ENCODE results near the gene KLHL33. TPM values are rescaled to one million over a fixed set of nuclear protein-coding genes. Genes with fewer than 3 reads are reported as not detected.

Gene KLHL33
- total RNA-seq: 0.32 and 0.49 TPM in 2 replicates

GRCh38 chr14:20435582-20436362 lies at the start of gene KLHL33:
TSS of gene KLHL33 (minus strand) at chr14:20436166. CDS start at chr14:20435811, 355 bp downstream.

GRCh38 chr14:20469242-20469889 lies 33.4 kb upstream of the KLHL33 start, which contains the start of gene PNP:
TSS of gene PNP (plus strand) at chr14:20469406. CDS start at chr14:20469525, 119 bp downstream.

GRCh38 chr14:20461225-20462141 lies 25.5 kb upstream of the KLHL33 start, which contains the start of gene PIP4P1:
TSS of gene PIP4P1 (minus strand) at chr14:20461434. CDS start at chr14:20461325, 109 bp downstream.

GRCh38 chr14:20454516-20455354 lies 18.8 kb upstream of the KLHL33 start, which contains the start of the genes APEX1 and OSGEP:
TSS of gene APEX1 (plus strand) at chr14:20455226. CDS start at chr14:20455646, 420 bp downstream.
TSS of gene OSGEP (minus strand) at chr14:20454812. CDS start at chr14:20454683, 129 bp downstream.

GRCh38 chr14:20412876-20413743 lies 22.9 kb downstream of the KLHL33 start, which contains the start of gene TEP1:
TSS of gene TEP1 (minus strand) at chr14:20413501. CDS start at chr14:20408439, 5,062 bp downstream.

Small RNA genes within 50 kb of the gene (small RNA-seq; reads per million reads assigned to genes)
- gene RNA5SP382: 2.2 reads per million, percentile 50 among the genes with 10 or more reads in this experiment

Other genes with a start within 250 kb of the KLHL33 start
- not detected in 2 replicates for gene OR11G2, start 245.3 kb downstream of the KLHL33 start, total RNA-seq
- not detected in 2 replicates for gene OR11H6, start 212.5 kb downstream of the KLHL33 start, total RNA-seq
- not detected in 2 replicates for gene OR11H7, start 207.2 kb downstream of the KLHL33 start, total RNA-seq
- gene OR11H4, start 196.9 kb downstream of the KLHL33 start, total RNA-seq: not detected in 2 replicates
- gene TTC5, start 130.2 kb downstream of the KLHL33 start, total RNA-seq: 15.3 and 20.5 TPM in 2 replicates
- 48.2 and 48.5 TPM in 2 replicates for gene CCNB1IP1, start 102.9 kb downstream of the KLHL33 start, total RNA-seq
- gene PARP2, start 92.5 kb downstream of the KLHL33 start, total RNA-seq: 4.6 and 7.6 TPM in 2 replicates
- gene TEP1, start 22.7 kb downstream of the KLHL33 start, total RNA-seq: 32.8 and 34.5 TPM in 2 replicates
- 36.8 and 41.7 TPM in 2 replicates for gene OSGEP, start 18.6 kb upstream of the KLHL33 start, total RNA-seq
- 81.6 and 91.2 TPM in 2 replicates for gene APEX1, start 19.1 kb upstream of the KLHL33 start, total RNA-seq
- 31.6 and 35.6 TPM in 2 replicates for gene PIP4P1, start 25.3 kb upstream of the KLHL33 start, total RNA-seq
- gene PNP, start 33.2 kb upstream of the KLHL33 start, total RNA-seq: 9.9 and 13.4 TPM in 2 replicates
- gene RNASE10, start 69.4 kb upstream of the KLHL33 start, total RNA-seq: not detected in 2 replicates
- not detected in 2 replicates for gene RNASE9, start 124.9 kb upstream of the KLHL33 start, total RNA-seq
- gene RNASE11, start 151.8 kb upstream of the KLHL33 start, total RNA-seq: not detected in 2 replicates
- gene RNASE12, start 155.2 kb upstream of the KLHL33 start, total RNA-seq: not detected in 2 replicates
- gene OR6S1, start 205.5 kb upstream of the KLHL33 start, total RNA-seq: not detected in 2 replicates
- gene RNASE4, start 248.4 kb upstream of the KLHL33 start, total RNA-seq: 28.3 and 31.6 TPM in 2 replicates

All from hair follicle dermal papilla cell (primary cell).